ENCODE measurements around the gene CCNJL. TPM values are rescaled to one million over a fixed set of nuclear protein-coding genes. Genes with fewer than 3 reads are reported as not detected.

Gene CCNJL
- total and polyA plus RNA-seq, 4 donors = 0.07 to 0.84 (median 0.63) TPM

DNA sequence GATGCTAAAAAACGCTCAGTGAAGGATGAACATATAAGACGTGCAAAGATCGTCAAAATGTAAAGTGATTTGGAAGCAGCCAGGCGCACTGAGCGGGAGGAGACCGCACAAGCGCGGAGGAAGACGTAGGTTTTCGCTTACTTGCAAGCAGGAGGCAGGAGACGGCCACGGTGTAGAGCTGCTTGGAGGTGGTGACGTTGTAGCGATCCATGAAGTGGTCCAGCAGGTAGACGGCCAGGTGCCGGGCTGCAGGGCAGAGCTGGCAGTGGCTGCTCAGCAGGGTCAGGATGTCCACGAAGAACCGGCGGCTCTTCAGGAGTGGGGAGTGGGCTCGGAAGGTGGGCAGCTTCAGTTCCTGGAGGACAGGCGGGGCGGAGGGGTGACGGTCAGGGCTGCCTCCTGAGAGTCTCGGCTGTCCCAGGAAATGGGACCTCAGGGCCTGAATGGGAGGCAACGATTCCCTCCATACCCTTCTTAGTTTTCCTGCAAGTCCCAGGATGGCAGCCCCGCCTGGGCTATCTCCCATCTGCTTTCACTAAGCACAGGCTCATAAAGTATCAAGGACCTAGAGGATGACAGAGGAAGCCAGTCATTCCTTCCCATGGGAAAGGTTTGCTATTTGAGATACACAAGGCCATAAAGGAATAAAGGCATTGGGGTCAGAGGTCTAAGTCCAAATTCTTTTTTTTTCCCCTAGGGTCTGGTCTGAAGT, 31.8 kb downstream of the CCNJL start:
- Histone ChIP-seq H3K9me3 (ENCODE audit: control insufficient read depth in 4 of 4, low read length in 3 of 4) (no peaks in the 10 kb centered on the region), H3K36me3 (ENCODE audit: control insufficient read depth in 4 of 4, insufficient read depth in 3 of 4, low read depth in 1 of 4, low read length in 3 of 4) (no peaks in the 10 kb centered on the region), H3K4me3 (ENCODE audit: low read depth in 1 of 3, low read length in 3 of 3) (no peak overlapping the region), H3K27me3 (ENCODE audit: control insufficient read depth in 4 of 4, insufficient read depth in 4 of 4, low read length in 3 of 4) (no peaks in the 10 kb centered on the region), H3K4me1 (ENCODE audit: control insufficient read depth in 4 of 4, insufficient read depth in 4 of 4, low read length in 3 of 4) (no peaks in the 10 kb centered on the region), H3K27ac (ENCODE audit: low read depth in 1 of 2, low read length in 2 of 2) (no peak overlapping the region), H3K9ac (ENCODE audit: low read depth in 1 of 2, low read length in 2 of 2) (no peak overlapping the region)
- WGBS = 91% methylated on average over 26 of the region's 26 CpGs
- TF ChIP-seq GABPA (IDR thresholded peaks at IDR 0.05 in 1 of 2, conservative IDR thresholded peaks at IDR 0.05 in 1 of 2) = no peak
- TF ChIP-seq SP1 (IDR thresholded peaks at IDR 0.05) = no peak
- no peak for TF ChIP-seq YY1 (IDR thresholded peaks at IDR 0.05)
- TF ChIP-seq JUND (IDR thresholded peaks at IDR 0.05) = no peak
- TF ChIP-seq, protein P1, sequence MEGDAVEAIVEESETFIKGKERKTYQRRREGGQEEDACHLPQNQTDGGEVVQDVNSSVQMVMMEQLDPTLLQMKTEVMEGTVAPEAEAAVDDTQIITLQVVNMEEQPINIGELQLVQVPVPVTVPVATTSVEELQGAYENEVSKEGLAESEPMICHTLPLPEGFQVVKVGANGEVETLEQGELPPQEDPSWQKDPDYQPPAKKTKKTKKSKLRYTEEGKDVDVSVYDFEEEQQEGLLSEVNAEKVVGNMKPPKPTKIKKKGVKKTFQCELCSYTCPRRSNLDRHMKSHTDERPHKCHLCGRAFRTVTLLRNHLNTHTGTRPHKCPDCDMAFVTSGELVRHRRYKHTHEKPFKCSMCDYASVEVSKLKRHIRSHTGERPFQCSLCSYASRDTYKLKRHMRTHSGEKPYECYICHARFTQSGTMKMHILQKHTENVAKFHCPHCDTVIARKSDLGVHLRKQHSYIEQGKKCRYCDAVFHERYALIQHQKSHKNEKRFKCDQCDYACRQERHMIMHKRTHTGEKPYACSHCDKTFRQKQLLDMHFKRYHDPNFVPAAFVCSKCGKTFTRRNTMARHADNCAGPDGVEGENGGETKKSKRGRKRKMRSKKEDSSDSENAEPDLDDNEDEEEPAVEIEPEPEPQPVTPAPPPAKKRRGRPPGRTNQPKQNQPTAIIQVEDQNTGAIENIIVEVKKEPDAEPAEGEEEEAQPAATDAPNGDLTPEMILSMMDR (IDR thresholded peaks at IDR 0.05; ENCODE audit: low read depth, low read length, missing input control) = no peak
- TF ChIP-seq HNF4G (IDR thresholded peaks at IDR 0.05) = no peak
- DNase-seq (ENCODE audit: low spot score) = no peak

DNA sequence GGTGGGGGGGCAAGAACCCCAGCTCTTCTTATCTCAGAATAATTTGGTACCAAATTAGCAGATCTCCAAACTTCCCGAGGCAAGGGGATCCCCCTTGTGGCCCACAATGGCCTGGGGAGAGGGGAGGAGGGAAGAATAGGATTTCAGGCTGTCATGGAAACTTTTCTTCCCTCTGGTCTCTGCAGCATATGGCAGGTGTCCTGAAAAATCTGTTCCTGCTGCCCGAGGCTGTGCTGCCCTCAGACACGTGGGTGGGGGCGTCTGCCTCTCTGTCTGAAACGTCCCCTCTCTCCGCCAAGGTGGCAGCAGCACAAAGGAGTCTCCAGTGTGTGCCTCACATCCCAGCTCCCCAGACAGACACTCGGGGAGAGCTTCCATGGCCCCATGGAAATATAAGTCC, 34.0 kb downstream of the CCNJL start:
- H3K4me3 ChIP-seq (ENCODE audit: low read depth in 1 of 3, low read length in 3 of 3) = no peak overlapping the region
- H3K9me3 ChIP-seq (ENCODE audit: control insufficient read depth in 4 of 4, low read length in 3 of 4) = no peaks in the 10 kb centered on the region
- no peaks in the 10 kb centered on the region for H3K27me3 ChIP-seq (ENCODE audit: control insufficient read depth in 4 of 4, insufficient read depth in 4 of 4, low read length in 3 of 4)
- no peak overlapping the region for H3K9ac ChIP-seq (ENCODE audit: low read depth in 1 of 2, low read length in 2 of 2)
- no peaks in the 10 kb centered on the region for H3K36me3 ChIP-seq (ENCODE audit: control insufficient read depth in 4 of 4, insufficient read depth in 3 of 4, low read depth in 1 of 4, low read length in 3 of 4)
- H3K27ac ChIP-seq (ENCODE audit: low read depth in 1 of 2, low read length in 2 of 2) = no peak overlapping the region
- TF ChIP-seq, protein P1 (IDR thresholded peaks at IDR 0.05; ENCODE audit: low read depth, low read length, missing input control) = no peak
- TF ChIP-seq FOXA1 (IDR thresholded peaks at IDR 0.05) (no peak), GABPA (IDR thresholded peaks at IDR 0.05 in 1 of 2, conservative IDR thresholded peaks at IDR 0.05 in 1 of 2) (no peak), TAF1 (conservative IDR thresholded peaks at IDR 0.05) (no peak)
- TF ChIP-seq, protein P2, sequence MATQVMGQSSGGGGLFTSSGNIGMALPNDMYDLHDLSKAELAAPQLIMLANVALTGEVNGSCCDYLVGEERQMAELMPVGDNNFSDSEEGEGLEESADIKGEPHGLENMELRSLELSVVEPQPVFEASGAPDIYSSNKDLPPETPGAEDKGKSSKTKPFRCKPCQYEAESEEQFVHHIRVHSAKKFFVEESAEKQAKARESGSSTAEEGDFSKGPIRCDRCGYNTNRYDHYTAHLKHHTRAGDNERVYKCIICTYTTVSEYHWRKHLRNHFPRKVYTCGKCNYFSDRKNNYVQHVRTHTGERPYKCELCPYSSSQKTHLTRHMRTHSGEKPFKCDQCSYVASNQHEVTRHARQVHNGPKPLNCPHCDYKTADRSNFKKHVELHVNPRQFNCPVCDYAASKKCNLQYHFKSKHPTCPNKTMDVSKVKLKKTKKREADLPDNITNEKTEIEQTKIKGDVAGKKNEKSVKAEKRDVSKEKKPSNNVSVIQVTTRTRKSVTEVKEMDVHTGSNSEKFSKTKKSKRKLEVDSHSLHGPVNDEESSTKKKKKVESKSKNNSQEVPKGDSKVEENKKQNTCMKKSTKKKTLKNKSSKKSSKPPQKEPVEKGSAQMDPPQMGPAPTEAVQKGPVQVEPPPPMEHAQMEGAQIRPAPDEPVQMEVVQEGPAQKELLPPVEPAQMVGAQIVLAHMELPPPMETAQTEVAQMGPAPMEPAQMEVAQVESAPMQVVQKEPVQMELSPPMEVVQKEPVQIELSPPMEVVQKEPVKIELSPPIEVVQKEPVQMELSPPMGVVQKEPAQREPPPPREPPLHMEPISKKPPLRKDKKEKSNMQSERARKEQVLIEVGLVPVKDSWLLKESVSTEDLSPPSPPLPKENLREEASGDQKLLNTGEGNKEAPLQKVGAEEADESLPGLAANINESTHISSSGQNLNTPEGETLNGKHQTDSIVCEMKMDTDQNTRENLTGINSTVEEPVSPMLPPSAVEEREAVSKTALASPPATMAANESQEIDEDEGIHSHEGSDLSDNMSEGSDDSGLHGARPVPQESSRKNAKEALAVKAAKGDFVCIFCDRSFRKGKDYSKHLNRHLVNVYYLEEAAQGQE (IDR thresholded peaks at IDR 0.05) = no peak
- DNase-seq (ENCODE audit: low spot score) = no peak
- 75% methylated on average over 7 of the region's 7 CpGs for WGBS
- H3K4me1 ChIP-seq (ENCODE audit: control insufficient read depth in 4 of 4, insufficient read depth in 4 of 4, low read length in 3 of 4) = no peaks in the 10 kb centered on the region

All from liver (tissue), 9 donors.